GM04503 (cell line): Measurements from ENCODE around the gene ARHGEF18.
"Not testable (repeated sequence)": the region's sequence is repeated elsewhere in the genome, so short reads cannot be mapped to it uniquely, and the experiment has no call there.

Experiments
- DNase-seq: peaks from one replicate; pipeline ENCODE4 v3.0.0-alpha.2; 2012; ENCODE audit warnings: low read depth

Gene ARHGEF18

GRCh38 chr19:7348587-7349230 lies at the start of gene ARHGEF18:
Gene ARHGEF18 (plus strand): TSS chr19:7348937. CDS start chr19:7362891, 13,954 bp downstream.
- no peak for DNase-seq

GRCh38 chr19:7301525-7301924 lies 47.2 kb upstream of the ARHGEF18 start:
- no peak for DNase-seq

- DNase-seq, result no peak
Observed at GRCh38 chr19:7303470-7303869, 45.3 kb upstream of the ARHGEF18 start.

- DNase-seq, result no peak
Observed at GRCh38 chr19:7304200-7304599, 44.5 kb upstream of the ARHGEF18 start.

- no peak for DNase-seq
Observed at GRCh38 chr19:7307590-7308218, 41.0 kb upstream of the ARHGEF18 start.

GRCh38 chr19:7308327-7308726 lies 40.4 kb upstream of the ARHGEF18 start:
- DNase-seq, result not testable (repeated sequence)

- no peak for DNase-seq
Observed at GRCh38 chr19:7311911-7312310, 36.8 kb upstream of the ARHGEF18 start.

GRCh38 chr19:7312816-7313215 lies 35.9 kb upstream of the ARHGEF18 start:
- DNase-seq, result no peak

GRCh38 chr19:7318176-7318575 lies 30.6 kb upstream of the ARHGEF18 start:
- no peak for DNase-seq

GRCh38 chr19:7326105-7326877 lies 22.4 kb upstream of the ARHGEF18 start:
- no peak for DNase-seq

GRCh38 chr19:7327802-7328201 lies 20.9 kb upstream of the ARHGEF18 start:
- no peak for DNase-seq

GRCh38 chr19:7328647-7329046 lies 20.1 kb upstream of the ARHGEF18 start:
- DNase-seq, result no peak

- DNase-seq, result no peak
Observed at GRCh38 chr19:7331446-7331845, 17.3 kb upstream of the ARHGEF18 start.

GRCh38 chr19:7333198-7334118 lies 15.3 kb upstream of the ARHGEF18 start:
- DNase-seq, result no peak

GRCh38 chr19:7336321-7336973 lies 12.3 kb upstream of the ARHGEF18 start:
- DNase-seq, result no peak

GRCh38 chr19:7337380-7338194 lies 11.2 kb upstream of the ARHGEF18 start:
- no peak for DNase-seq

- no peak for DNase-seq
Observed at GRCh38 chr19:7340959-7341837, 7.5 kb upstream of the ARHGEF18 start.

GRCh38 chr19:7342143-7342542 lies 6.6 kb upstream of the ARHGEF18 start:
- DNase-seq, result no peak

GRCh38 chr19:7346488-7346971 lies 2.2 kb upstream of the ARHGEF18 start:
- DNase-seq, result no peak
